Upper lobe of left lung (tissue), 4 donors: ENCODE data around the gene CABP1.

ENCODE experiments used
- CTCF ChIP-seq, 6 experiments: fragments of 450-650 bp in 4 of 6; fragments of 200-600 bp in 2 of 6; sonication (generic) in 2 of 6; IDR thresholded peaks; one replicate each; pipeline ENCODE4 v1.5.1; 2016 to 2019; ENCODE audit warnings: antibody characterized with exemption in 6 of 6
- EP300 ChIP-seq, 4 donors: sonication (generic); formaldehyde crosslinking; IDR thresholded peaks; one replicate each; pipeline ENCODE4 v1.5.1; 2017; ENCODE audit warnings: antibody characterized with exemption in 4 of 4, control low read depth in 2 of 4

DNA sequence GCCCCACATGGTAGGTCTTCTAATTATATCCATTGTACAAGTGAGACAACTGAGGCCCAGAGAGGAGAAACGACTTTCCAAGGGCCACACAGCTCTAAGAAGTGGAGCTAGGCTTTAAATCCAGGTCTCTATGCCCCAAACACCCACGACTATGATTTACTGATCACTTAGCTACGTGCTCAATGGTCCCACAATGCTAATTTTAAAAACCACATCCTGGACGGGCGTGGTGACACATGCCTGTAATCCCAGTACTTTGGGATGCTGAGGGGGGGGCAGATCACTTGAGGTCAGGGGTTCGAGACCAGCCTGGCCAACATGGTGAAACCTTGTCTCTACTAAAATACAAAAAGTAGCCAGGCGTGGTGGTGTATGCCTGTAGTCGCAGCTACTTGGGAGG lies 38.1 kb downstream of the CABP1 start:
- TF ChIP-seq CTCF (IDR thresholded peaks at IDR 0.05) (no peak), EP300 (IDR thresholded peaks at IDR 0.05) (no peak)
